Stimulated activated naive CD8-positive, alpha-beta T cell treated with anti-CD3 and anti-CD28 coated beads, Interleukin-15, amount 100 ng/mL, for 72 hours (primary cell): Measurements from ENCODE around the gene IER5L.
A peak's percentile ranks its signal among the peaks of the same experiment; 100 is the strongest.
"Not testable (repeated sequence)": the region's sequence is repeated elsewhere in the genome, so short reads cannot be mapped to it uniquely, and the experiment has no call there.

Experiments used
- ATAC-seq: fragments of 150-1000 bp; cut with Tn5 transposase; 2 replicates; pipeline ENCODE4 v1.10.0; 2021; ENCODE audit warnings: mild to moderate bottlenecking, moderate library complexity
- DNase-seq, 2 donors: peaks; one replicate each; pipeline ENCODE4 v3.0.0; 2021 to 2022
- H3K27ac Mint-ChIP-seq, 2 donors: one replicate each; pipeline ENCODE4 v1.8.0; 2022; ENCODE audit warnings: mild to moderate bottlenecking in 2 of 2, mixed read lengths in 2 of 2, moderate library complexity in 2 of 2
- H3K27me3 Mint-ChIP-seq: one replicate; pipeline ENCODE4 v1.8.0; 2022; ENCODE audit warnings: mixed read lengths
- H3K4me1 Mint-ChIP-seq: one replicate; pipeline ENCODE4 v1.8.0; 2022; ENCODE audit warnings: mild to moderate bottlenecking, mixed read lengths
- H3K4me3 Mint-ChIP-seq, 2 donors: one replicate each; pipeline ENCODE4 v1.8.0; 2022; ENCODE audit warnings: mild to moderate bottlenecking in 2 of 2, mixed read lengths in 2 of 2, moderate library complexity in 1 of 2
- H3K9me3 Mint-ChIP-seq, 2 donors: one replicate each; pipeline ENCODE4 v1.8.0; 2022; ENCODE audit warnings: mixed read lengths in 2 of 2

Gene IER5L

GRCh38 chr9:129209580-129209979 lies 31.5 kb upstream of the IER5L start:
- Mint-ChIP-seq H3K9me3 (no peaks in the 10 kb centered on the region), H3K27me3 (no peaks in the 10 kb centered on the region), H3K27ac (no peak overlapping the region), H3K4me3 (peak overlapping the region; percentile 82 to 90), H3K4me1 (peaks cover 44% of the 10 kb centered on the region)
- ATAC-seq (no peak), DNase-seq (no peak)

GRCh38 chr9:129209109-129209508 lies 31.0 kb upstream of the IER5L start:
- Mint-ChIP-seq H3K4me3 (peak overlapping the region; percentile 82 to 90), H3K9me3 (no peaks in the 10 kb centered on the region), H3K4me1 (peaks cover 44% of the 10 kb centered on the region), H3K27me3 (no peaks in the 10 kb centered on the region), H3K27ac (peak overlapping the region; percentile 93 to 96)
- ATAC-seq (no peak), DNase-seq (no peak)

GRCh38 chr9:129208207-129209032 lies 30.4 kb upstream of the IER5L start:
- DNase-seq (peak; percentile 45 to 68), ATAC-seq (peak; percentile 90)
- Mint-ChIP-seq H3K27ac (peak overlapping the region; percentile 93 to 96), H3K9me3 (no peaks in the 10 kb centered on the region), H3K27me3 (no peaks in the 10 kb centered on the region), H3K4me1 (peaks cover 46% of the 10 kb centered on the region), H3K4me3 (peak overlapping the region; percentile 82 to 90)

- no peak for DNase-seq
- Mint-ChIP-seq H3K4me1 (peaks cover 55% of the 10 kb centered on the region), H3K27ac (peak overlapping the region; percentile 54 to 81), H3K4me3 (no peak overlapping the region), H3K27me3 (no peaks in the 10 kb centered on the region), H3K9me3 (no peaks in the 10 kb centered on the region)
- no peak for ATAC-seq
These were observed 28.8 kb upstream of the IER5L start for GRCh38 chr9:129206905-129207304.

GRCh38 chr9:129206401-129206800 lies 28.3 kb upstream of the IER5L start:
- H3K27me3 Mint-ChIP-seq: no peaks in the 10 kb centered on the region
- H3K27ac Mint-ChIP-seq: peak overlapping the region; percentile 54 to 81
- H3K9me3 Mint-ChIP-seq: no peaks in the 10 kb centered on the region
- no peak overlapping the region for H3K4me3 Mint-ChIP-seq
- ATAC-seq: no peak
- H3K4me1 Mint-ChIP-seq: peaks cover 50% of the 10 kb centered on the region
- no peak for DNase-seq

GRCh38 chr9:129204840-129205239 lies 26.8 kb upstream of the IER5L start:
- Mint-ChIP-seq H3K4me1 (peaks cover 46% of the 10 kb centered on the region), H3K4me3 (no peak overlapping the region), H3K27me3 (no peaks in the 10 kb centered on the region), H3K27ac (no peak overlapping the region), H3K9me3 (no peaks in the 10 kb centered on the region)
- ATAC-seq (no peak), DNase-seq (no peak)

GRCh38 chr9:129203556-129203909 lies 25.5 kb upstream of the IER5L start:
- Mint-ChIP-seq H3K27ac (no peak overlapping the region), H3K4me3 (peak overlapping the region; percentile 86)
- ATAC-seq: no peak

GRCh38 chr9:129202613-129203555 lies 24.8 kb upstream of the IER5L start:
- Mint-ChIP-seq H3K27ac (peak overlapping the region; percentile 97), H3K27me3 (no peaks in the 10 kb centered on the region), H3K4me3 (peak overlapping the region; percentile 86), H3K9me3 (no peaks in the 10 kb centered on the region), H3K4me1 (peaks cover 33% of the 10 kb centered on the region)
- DNase-seq (peak; percentile 92 to 94), ATAC-seq (peak; percentile 97)

More at GRCh38 chr9:129203556-129203909, 25.5 kb upstream of the IER5L start:
- no peak for DNase-seq
- H3K27me3 Mint-ChIP-seq: no peaks in the 10 kb centered on the region
- no peaks in the 10 kb centered on the region for H3K9me3 Mint-ChIP-seq
- H3K4me1 Mint-ChIP-seq: peaks cover 40% of the 10 kb centered on the region

- H3K9me3 Mint-ChIP-seq: no peaks in the 10 kb centered on the region
- ATAC-seq (no peak), DNase-seq (no peak)
- no peak overlapping the region for H3K27ac Mint-ChIP-seq
- H3K4me1 Mint-ChIP-seq: peaks cover 23% of the 10 kb centered on the region
- H3K4me3 Mint-ChIP-seq: no peak overlapping the region
- no peaks in the 10 kb centered on the region for H3K27me3 Mint-ChIP-seq
These were observed 23.8 kb upstream of the IER5L start for GRCh38 chr9:129201866-129202265.

- Mint-ChIP-seq H3K4me3 (no peak overlapping the region), H3K27ac (no peak overlapping the region), H3K27me3 (no peaks in the 10 kb centered on the region)
These were observed 23.2 kb upstream of the IER5L start for GRCh38 chr9:129201289-129201688.

GRCh38 chr9:129200255-129200654 lies 22.2 kb upstream of the IER5L start:
- DNase-seq (no peak), ATAC-seq (no peak)
- Mint-ChIP-seq H3K27ac (no peak overlapping the region), H3K27me3 (no peaks in the 10 kb centered on the region), H3K9me3 (no peaks in the 10 kb centered on the region), H3K4me1 (peaks cover 16% of the 10 kb centered on the region), H3K4me3 (no peak overlapping the region)

More at GRCh38 chr9:129201289-129201688, 23.2 kb upstream of the IER5L start:
- H3K4me1 Mint-ChIP-seq: peaks cover 17% of the 10 kb centered on the region
- DNase-seq (no peak), ATAC-seq (no peak)
- H3K9me3 Mint-ChIP-seq: no peaks in the 10 kb centered on the region

GRCh38 chr9:129199044-129199435 lies 21.0 kb upstream of the IER5L start:
- Mint-ChIP-seq H3K9me3 (no peaks in the 10 kb centered on the region), H3K4me1 (peaks cover 16% of the 10 kb centered on the region), H3K4me3 (no peak overlapping the region), H3K27me3 (peaks cover 7% of the 10 kb centered on the region), H3K27ac (no peak overlapping the region)
- ATAC-seq (no peak), DNase-seq (no peak)

GRCh38 chr9:129198319-129199043 lies 20.4 kb upstream of the IER5L start:
- Mint-ChIP-seq H3K4me3 (no peak overlapping the region), H3K4me1 (peaks cover 15% of the 10 kb centered on the region), H3K27me3 (peaks cover 11% of the 10 kb centered on the region), H3K27ac (no peak overlapping the region), H3K9me3 (no peaks in the 10 kb centered on the region)
- DNase-seq (no peak), ATAC-seq (no peak)

GRCh38 chr9:129197978-129198318 lies 19.9 kb upstream of the IER5L start:
- peaks cover 10% of the 10 kb centered on the region for H3K4me1 Mint-ChIP-seq
- H3K9me3 Mint-ChIP-seq: peaks cover 0 to under 1% of the 10 kb centered on the region in 2 donors
- H3K27ac Mint-ChIP-seq: no peak overlapping the region
- no peak for ATAC-seq
- no peak for DNase-seq
- no peak overlapping the region for H3K4me3 Mint-ChIP-seq
- H3K27me3 Mint-ChIP-seq: peaks cover 11% of the 10 kb centered on the region

GRCh38 chr9:129197045-129197444 lies 19.0 kb upstream of the IER5L start:
- H3K4me1 Mint-ChIP-seq, H3K4me3 Mint-ChIP-seq, H3K9me3 Mint-ChIP-seq, ATAC-seq, H3K27ac Mint-ChIP-seq, DNase-seq: not testable (repeated sequence)
- H3K27me3 Mint-ChIP-seq: peaks cover 11% of the 10 kb centered on the region
